Fibroblast of pulmonary artery (primary cell): ENCODE results near the gene PTTG1IP2.

Experiments
- DNase-seq: peaks from one replicate; pipeline ENCODE4 v3.0.0-alpha.2; 2010; ENCODE audit warnings: low read depth
- H3K4me3 ChIP-seq: replicated peaks from 2 replicates; pipeline ENCODE4 v1.5.1; 2011; ENCODE audit warnings: low read depth, mild to moderate bottlenecking, control low read depth, low read length, moderate library complexity
- TF ChIP-seq, protein P1 (sequence below): IDR thresholded peaks from 2 replicates; pipeline ENCODE4 v1.5.1; 2011; ENCODE audit warnings: mild to moderate bottlenecking, control low read depth, low read length, inconsistent platforms; ENCODE audit errors: missing control alignments

PTTG1IP2 gene

GRCh38 chr7:90445633-90446032 lies 23.8 kb upstream of the PTTG1IP2 start:
- no peak overlapping the region for H3K4me3 ChIP-seq
- no peak for DNase-seq
- TF ChIP-seq, protein P1, sequence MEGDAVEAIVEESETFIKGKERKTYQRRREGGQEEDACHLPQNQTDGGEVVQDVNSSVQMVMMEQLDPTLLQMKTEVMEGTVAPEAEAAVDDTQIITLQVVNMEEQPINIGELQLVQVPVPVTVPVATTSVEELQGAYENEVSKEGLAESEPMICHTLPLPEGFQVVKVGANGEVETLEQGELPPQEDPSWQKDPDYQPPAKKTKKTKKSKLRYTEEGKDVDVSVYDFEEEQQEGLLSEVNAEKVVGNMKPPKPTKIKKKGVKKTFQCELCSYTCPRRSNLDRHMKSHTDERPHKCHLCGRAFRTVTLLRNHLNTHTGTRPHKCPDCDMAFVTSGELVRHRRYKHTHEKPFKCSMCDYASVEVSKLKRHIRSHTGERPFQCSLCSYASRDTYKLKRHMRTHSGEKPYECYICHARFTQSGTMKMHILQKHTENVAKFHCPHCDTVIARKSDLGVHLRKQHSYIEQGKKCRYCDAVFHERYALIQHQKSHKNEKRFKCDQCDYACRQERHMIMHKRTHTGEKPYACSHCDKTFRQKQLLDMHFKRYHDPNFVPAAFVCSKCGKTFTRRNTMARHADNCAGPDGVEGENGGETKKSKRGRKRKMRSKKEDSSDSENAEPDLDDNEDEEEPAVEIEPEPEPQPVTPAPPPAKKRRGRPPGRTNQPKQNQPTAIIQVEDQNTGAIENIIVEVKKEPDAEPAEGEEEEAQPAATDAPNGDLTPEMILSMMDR, result no peak

- TF ChIP-seq, protein P1, result no peak
- DNase-seq, result no peak
Measured at GRCh38 chr7:90446137-90446899, 23.1 kb upstream of the PTTG1IP2 start.

DNA sequence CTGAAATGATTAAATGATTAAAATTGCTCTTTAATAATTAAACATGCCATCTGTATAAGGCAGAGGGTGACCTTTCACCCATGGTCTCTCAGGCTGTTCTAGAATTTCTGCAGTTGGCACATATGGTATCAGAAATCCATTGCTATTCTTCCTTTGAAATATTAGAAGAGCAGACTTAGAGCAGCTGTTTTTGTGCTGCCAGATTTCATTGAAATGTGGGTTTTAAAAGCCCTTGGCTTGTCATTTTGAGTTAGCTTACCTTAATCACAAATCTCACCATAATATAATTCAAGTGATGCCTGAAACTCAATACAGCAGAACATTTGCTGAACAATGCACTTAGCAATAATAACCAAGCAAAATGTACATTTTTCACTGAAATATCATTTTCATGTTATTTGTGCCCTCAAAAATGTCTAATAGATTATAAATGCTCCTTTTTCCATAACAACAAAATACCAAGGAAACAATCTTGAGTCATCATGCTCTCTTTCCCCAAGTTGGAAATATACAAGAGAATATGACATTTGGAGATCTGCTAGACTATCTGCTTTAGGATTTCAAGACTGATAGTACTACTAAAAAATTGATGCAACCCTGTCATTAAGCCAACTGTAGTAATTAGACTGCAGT lies 16.1 kb upstream of the PTTG1IP2 start:
- TF ChIP-seq, protein P1, result no peak
- no peak for DNase-seq
- no peak overlapping the region for H3K4me3 ChIP-seq

More at GRCh38 chr7:90446137-90446899, 23.1 kb upstream of the PTTG1IP2 start:
- no peak overlapping the region for H3K4me3 ChIP-seq

DNA sequence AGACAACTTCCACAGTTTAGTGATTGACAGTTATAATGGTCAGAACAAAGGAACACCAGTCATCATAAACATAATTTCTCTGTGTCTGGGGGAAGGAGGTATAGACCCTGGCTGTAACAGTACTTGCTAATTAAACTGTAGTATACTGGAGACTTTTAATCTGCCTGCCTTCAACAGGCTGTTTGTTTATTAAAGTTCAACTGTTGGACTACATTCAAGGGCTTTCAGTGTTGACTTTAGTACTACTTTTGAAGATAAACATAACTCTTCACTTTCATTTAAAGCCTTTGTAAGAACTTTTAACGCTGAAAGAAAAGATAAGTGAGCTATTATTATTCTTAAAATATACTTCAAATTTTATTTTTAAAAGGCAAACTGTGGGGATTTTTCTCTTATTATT lies 15.5 kb upstream of the PTTG1IP2 start:
- TF ChIP-seq, protein P1, result no peak
- DNase-seq, result no peak
- H3K4me3 ChIP-seq, result no peak overlapping the region

DNA sequence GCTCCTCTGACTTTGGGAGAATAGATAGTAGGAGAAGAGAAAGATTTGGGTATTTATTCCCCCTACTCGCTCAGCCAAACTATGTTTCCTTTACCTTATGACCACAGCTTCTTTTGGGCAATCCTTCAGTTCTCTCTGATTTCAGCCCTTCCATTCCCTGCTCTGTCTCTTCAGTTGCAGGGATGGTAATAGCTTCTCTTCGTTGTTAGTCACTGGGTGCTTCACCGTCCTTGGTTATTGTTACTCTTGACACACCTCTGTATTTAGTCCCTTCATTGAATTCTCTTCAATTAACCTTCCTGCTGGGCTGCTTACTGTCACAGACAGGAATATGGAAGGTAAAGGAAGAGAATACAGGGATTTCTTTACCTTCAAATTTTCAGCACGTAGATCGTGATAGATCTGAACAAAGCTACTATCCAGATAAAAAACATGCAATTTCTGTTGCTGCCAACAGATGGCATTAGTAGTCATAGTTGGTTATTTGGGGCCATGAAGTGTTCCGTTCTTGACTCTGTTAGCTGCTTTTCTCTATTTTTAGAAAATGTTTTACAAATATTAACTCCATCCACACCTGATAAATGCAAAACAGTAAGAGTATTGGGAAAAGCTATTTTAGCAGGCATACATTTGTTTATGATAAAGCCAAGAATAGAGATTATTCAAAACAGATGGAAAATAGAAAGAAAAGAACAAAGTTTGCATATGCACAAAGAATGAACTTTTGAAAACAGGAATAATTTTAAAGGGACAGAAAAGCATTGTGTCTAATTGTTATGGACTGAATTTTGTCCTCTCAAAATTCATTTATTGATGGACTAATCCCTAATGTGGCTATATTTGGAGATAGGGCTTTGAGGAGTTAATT lies 14.0 kb upstream of the PTTG1IP2 start:
- TF ChIP-seq, protein P1, result peak; percentile 76
- DNase-seq, result peak; percentile 70
- peak overlapping the region; percentile 47 for H3K4me3 ChIP-seq

GRCh38 chr7:90458104-90458503 lies 11.3 kb upstream of the PTTG1IP2 start:
- H3K4me3 ChIP-seq, result no peak overlapping the region
- no peak for DNase-seq
- TF ChIP-seq, protein P1, result no peak
